Activated CD4-positive, alpha-beta T cell treated with anti-CD3 and anti-CD28 coated beads, Interleukin-2, amount 50 U/mL, for 1 hour (primary cell): Measurements from ENCODE around the gene HES1.
"Not testable (repeated sequence)": the region's sequence is repeated elsewhere in the genome, so short reads cannot be mapped to it uniquely, and the experiment has no call there.

Experiments
- DNase-seq: peaks from one replicate; pipeline ENCODE4 v3.0.0-alpha.2; 2020

HES1 gene

GRCh38 chr3:194135806-194136518 is at the start of gene HES1:
HES1 (plus strand) TSS chr3:194136148; CDS start chr3:194136381, 233 bp downstream.
- DNase-seq = peak; percentile 9

DNA sequence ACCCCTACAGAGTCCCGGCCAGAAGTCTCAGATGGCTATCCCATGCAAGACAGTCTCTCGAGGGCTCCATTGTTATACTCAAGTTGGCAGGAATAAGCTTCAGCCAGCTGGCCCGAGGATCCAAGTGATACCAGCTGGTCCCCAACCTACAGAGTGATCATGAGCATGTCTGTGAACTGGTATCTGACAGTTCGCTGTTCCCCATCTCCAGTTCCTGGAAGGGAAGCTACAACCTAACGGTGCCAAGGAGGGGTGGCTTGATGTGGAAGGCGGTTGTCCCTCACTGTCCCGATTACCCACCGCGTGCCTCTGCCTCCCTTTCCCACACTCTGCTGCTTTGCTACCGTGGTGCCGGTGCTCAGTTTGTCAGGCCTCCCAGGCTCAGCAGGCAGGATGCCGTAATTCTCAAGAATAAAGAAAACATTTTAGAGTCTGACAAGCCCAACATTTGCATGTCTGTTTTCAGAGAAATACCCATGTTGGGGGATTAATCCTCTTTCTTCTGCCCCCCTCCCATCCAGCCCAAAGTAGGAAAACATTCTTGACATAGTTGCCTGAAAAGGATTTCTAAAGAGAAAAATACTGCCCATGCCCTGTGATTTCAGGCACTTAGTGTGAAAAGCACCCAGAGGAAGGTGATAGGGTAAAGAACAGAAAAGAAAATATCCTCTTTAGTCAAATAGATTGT is 49.4 kb upstream of the HES1 start:
- no peak for DNase-seq

GRCh38 chr3:194087280-194087679 is 48.7 kb upstream of the HES1 start:
- DNase-seq = no peak

GRCh38 chr3:194087995-194088855 is 47.7 kb upstream of the HES1 start:
- no peak for DNase-seq

- DNase-seq = no peak
Measured at GRCh38 chr3:194089357-194090177, 46.4 kb upstream of the HES1 start.

DNA sequence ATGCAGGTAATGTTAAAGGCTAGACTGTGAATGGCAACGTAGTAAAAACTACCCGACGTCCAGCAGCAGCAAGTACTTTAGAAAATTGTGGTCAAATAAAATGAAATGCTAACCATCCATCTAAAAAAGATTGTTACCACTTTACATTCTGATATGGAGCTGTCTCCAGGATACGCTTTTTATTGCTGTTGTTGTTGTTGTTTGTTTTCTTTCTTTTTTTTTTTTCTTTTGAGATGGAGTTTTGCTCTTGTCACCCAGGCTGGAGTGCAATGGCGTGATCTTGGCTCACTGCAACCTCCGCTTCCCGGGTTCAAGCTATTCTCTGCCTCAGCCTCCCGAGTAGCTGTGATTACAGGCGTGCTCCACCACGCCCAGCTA is 45.8 kb upstream of the HES1 start:
- DNase-seq = not testable (repeated sequence)

DNA sequence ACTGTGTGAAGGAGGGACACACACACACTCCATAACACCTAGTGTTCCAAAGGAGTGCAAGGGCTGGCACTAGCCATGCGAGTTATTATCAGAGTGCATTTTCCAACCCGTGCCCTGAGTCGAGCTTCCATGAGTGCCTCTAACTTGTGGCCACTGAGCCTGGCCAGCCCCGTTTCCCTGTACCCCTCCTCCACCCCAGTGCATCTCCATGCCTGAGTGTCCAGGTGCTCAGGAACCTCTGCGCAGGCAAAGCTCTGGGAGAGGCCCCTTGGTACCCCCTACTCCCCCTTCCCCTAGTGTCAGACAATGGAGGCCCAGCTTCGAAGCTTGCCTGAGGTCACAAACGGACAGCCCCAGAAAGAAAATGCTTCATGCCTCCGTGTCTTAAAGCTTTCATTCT is 45.2 kb upstream of the HES1 start:
- DNase-seq = no peak

DNA sequence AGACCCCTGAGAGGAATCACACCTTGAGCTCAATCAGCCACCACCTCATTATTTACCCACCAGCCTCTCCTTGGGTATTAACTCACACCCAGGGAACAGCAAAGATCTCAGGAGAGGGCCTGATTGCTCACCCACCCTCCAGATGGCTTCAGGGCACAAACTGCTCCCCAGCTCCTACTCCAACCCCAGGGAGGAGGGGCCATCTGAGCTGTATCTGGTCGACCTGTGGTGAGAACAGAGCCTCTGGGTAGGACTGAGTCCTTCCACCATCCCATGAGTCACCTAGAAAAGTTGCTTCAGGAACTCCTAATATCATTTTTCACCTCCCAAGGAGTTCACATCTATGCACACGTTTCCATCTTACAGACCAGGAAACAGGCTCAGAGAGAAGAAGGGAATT is 44.8 kb upstream of the HES1 start:
- no peak for DNase-seq

GRCh38 chr3:194091897-194092296 is 44.1 kb upstream of the HES1 start:
- DNase-seq = not testable (repeated sequence)

GRCh38 chr3:194092881-194093301 is 43.1 kb upstream of the HES1 start:
- DNase-seq = no peak

- DNase-seq = no peak
Measured at GRCh38 chr3:194093842-194094241, 42.1 kb upstream of the HES1 start.

DNA sequence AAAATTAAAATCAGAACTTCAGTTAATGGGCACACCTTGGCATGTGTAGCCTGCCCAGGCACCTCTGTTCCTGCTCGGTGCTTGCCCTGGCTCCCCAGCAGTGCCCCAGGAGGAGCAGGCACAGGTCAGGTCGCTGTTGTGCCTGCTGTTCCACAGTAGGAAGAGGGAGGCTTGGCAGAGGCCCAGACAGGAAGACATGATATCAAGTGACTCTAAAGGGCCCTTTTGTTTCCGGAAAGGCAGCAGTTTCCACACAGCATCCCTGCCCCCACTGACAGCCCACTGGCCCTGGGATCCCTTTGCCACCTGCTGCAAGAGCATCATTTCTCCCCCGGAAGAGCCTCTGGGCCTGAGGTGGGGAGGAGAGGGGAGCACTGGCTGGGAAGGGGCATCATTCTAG is 40.5 kb upstream of the HES1 start:
- no peak for DNase-seq

GRCh38 chr3:194095902-194096301 is 40.0 kb upstream of the HES1 start:
- DNase-seq = no peak

- no peak for DNase-seq
Measured at GRCh38 chr3:194097141-194097882, 38.6 kb upstream of the HES1 start.

GRCh38 chr3:194098081-194098842 is 37.7 kb upstream of the HES1 start:
- DNase-seq = no peak

GRCh38 chr3:194098843-194099183 is 37.1 kb upstream of the HES1 start:
- DNase-seq = no peak

DNA sequence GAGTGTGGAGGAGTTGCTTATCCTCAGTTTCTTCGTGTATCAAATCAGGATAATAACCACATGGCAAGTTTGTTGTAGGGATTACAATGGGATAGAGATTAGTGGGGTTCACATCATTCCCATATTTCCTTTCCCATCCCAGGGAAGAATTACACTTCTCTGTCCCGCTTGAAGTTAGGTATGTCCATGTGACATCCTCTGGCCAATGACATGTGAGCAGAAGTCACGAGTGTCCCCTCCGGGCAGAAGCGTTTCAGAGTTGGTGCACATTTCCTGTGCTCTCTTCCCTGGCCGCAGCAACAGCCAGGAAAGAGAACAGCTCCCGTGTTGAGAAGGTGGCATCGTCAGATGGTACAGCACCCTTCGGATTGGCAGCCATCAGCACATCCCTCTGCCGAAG is 36.7 kb upstream of the HES1 start:
- no peak for DNase-seq

GRCh38 chr3:194100856-194101390 is 35.0 kb upstream of the HES1 start:
- no peak for DNase-seq

DNA sequence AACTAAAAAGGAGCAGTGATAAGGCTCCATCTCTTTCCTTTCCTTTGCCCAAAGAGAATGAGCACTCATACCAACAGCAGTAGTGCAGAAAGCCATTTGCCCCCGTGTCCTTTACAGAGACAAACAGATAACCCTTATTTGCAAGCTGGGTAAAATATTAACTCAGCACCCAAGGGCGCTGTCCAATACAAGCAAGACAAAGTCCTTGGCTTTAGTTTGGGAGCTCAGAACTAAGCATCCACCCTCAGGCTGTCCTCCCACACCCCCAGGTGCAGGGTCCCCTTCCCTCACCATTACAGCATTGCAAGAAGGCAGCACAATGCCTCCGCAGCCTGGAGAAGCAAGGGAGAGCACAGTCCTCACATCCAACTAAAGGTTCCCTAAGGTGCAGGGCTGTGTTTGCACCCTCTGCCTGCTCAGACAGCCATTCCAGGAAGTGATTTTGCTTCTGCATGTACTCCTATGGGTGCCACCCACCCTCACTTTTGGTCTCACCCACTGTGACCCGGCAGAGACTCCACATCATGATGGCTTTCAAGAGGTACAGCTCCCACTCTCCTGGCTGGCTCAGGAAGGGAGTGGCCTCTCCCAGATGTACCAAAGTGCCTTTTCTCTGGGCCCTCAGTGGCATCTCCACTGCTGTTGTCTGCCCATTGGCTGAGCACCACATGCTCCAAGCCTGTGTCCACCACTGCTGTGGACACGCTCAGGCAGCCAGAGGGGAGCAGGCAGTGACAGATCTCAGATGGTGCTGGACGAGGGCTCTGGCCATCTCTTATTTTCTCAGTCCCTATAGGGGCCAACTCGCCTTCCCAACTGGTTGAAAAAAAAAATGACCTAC is 34.1 kb upstream of the HES1 start:
- no peak for DNase-seq

DNA sequence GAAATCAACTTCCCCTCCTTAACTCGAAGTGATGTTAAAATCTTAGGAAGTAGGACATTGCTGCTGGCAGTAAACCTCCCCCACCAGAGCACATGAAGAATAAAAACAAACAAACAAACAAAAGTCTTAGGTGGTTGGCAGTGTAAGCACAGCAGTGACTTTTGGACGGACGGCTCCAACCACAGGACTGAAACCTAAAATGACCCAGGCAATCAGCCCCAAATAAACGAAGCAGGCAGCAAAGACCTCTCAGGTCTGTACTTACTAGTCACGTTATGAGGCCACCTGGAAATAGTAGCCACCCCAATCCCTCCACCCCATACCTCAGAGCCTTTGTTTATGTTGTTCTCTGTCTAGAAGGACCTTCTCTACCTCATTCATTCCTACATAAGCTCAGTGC is 33.5 kb upstream of the HES1 start:
- no peak for DNase-seq
